ENCODE results near the gene KLF15.

- TF ChIP-seq, protein P1, sequence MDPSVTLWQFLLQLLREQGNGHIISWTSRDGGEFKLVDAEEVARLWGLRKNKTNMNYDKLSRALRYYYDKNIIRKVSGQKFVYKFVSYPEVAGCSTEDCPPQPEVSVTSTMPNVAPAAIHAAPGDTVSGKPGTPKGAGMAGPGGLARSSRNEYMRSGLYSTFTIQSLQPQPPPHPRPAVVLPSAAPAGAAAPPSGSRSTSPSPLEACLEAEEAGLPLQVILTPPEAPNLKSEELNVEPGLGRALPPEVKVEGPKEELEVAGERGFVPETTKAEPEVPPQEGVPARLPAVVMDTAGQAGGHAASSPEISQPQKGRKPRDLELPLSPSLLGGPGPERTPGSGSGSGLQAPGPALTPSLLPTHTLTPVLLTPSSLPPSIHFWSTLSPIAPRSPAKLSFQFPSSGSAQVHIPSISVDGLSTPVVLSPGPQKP (IDR thresholded peaks at IDR 0.05; ENCODE audit: low read depth, low read length): no peak
- no peak for TF ChIP-seq TP53 (CRISPR knock-in tag; IDR thresholded peaks at IDR 0.05)
- no peak for TF ChIP-seq SMC3 (IDR thresholded peaks at IDR 0.05)
- TF ChIP-seq POLR2A (IDR thresholded peaks at IDR 0.05; ENCODE audit: low read length): no peak
- TF ChIP-seq CTCF (IDR thresholded peaks at IDR 0.05): no peak
- TF ChIP-seq RNF2 (IDR thresholded peaks at IDR 0.05; ENCODE audit: borderline replicate concordance, low read depth): no peak
Observed at GRCh38 chr3:126396536-126396935, 39.3 kb upstream of the KLF15 start.
